PFSK-1 (cell line): ENCODE measurements around the gene ULK4.

ENCODE experiments used
- FOXP2 ChIP-seq: optimal IDR thresholded peaks from 2 replicates; pipeline ENCODE3; 2011; ENCODE audit warnings: borderline replicate concordance, control low read depth, inconsistent platforms; ENCODE audit not compliant: insufficient read depth; ENCODE audit errors: extremely low read length, extremely low read depth
- POLR2AphosphoS5 ChIP-seq: IDR thresholded peaks from 2 replicates; pipeline ENCODE4 v1.6.1; 2012; ENCODE audit warnings: low read depth, mild to moderate bottlenecking, control low read depth, low read length, moderate library complexity
- SIN3A ChIP-seq: IDR thresholded peaks from 2 replicates; pipeline ENCODE4 v1.6.1; 2012; ENCODE audit warnings: mild to moderate bottlenecking, low read length, moderate library complexity, borderline replicate concordance; ENCODE audit not compliant: insufficient read depth
- TAF1 ChIP-seq: IDR thresholded peaks from 2 replicates; pipeline ENCODE4 v1.6.1; 2012; ENCODE audit warnings: low read length, control low read depth, borderline replicate concordance; ENCODE audit not compliant: insufficient read depth
- TF ChIP-seq, protein P1 (sequence below), 2 experiments: IDR thresholded peaks; 2 replicates each; pipeline versions ENCODE4 v1.6.1 to v1.8.0; 2011 to 2012; ENCODE audit warnings: low read depth in 2 of 2, low read length in 2 of 2, control low read depth in 1 of 2, inconsistent platforms in 1 of 2, mild to moderate bottlenecking in 1 of 2, moderate library complexity in 1 of 2; ENCODE audit not compliant: insufficient read depth in 1 of 2

ULK4 gene

DNA sequence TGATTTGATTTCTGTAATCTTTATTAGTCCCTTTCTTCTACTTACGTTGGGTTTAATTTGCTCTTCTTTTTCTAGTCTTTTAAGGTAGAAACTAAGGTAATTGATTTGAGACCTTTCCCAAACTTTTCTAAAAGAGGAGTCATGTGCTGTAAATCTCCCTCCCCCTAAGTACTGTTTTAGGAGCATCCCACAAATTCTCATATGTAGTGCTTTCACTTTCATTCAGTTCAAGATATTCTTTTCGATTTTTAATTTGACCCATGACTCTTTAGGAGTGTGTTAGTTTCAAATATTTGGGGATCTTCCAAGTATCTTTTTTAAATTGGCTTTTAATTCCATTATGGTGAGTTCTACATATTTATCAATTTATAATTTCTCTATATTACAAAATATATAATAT lies 520.8 kb downstream of the ULK4 start:
- no peak for TF ChIP-seq SIN3A
- TF ChIP-seq POLR2AphosphoS5 = no peak
- TF ChIP-seq, protein P1, sequence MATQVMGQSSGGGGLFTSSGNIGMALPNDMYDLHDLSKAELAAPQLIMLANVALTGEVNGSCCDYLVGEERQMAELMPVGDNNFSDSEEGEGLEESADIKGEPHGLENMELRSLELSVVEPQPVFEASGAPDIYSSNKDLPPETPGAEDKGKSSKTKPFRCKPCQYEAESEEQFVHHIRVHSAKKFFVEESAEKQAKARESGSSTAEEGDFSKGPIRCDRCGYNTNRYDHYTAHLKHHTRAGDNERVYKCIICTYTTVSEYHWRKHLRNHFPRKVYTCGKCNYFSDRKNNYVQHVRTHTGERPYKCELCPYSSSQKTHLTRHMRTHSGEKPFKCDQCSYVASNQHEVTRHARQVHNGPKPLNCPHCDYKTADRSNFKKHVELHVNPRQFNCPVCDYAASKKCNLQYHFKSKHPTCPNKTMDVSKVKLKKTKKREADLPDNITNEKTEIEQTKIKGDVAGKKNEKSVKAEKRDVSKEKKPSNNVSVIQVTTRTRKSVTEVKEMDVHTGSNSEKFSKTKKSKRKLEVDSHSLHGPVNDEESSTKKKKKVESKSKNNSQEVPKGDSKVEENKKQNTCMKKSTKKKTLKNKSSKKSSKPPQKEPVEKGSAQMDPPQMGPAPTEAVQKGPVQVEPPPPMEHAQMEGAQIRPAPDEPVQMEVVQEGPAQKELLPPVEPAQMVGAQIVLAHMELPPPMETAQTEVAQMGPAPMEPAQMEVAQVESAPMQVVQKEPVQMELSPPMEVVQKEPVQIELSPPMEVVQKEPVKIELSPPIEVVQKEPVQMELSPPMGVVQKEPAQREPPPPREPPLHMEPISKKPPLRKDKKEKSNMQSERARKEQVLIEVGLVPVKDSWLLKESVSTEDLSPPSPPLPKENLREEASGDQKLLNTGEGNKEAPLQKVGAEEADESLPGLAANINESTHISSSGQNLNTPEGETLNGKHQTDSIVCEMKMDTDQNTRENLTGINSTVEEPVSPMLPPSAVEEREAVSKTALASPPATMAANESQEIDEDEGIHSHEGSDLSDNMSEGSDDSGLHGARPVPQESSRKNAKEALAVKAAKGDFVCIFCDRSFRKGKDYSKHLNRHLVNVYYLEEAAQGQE (IDR thresholded peaks at IDR 0.05; ENCODE audit: insufficient read depth in 1 of 2, low read depth in 2 of 2, low read length in 2 of 2) = no peak
- no peak for TF ChIP-seq TAF1
- no peak for TF ChIP-seq FOXP2

DNA sequence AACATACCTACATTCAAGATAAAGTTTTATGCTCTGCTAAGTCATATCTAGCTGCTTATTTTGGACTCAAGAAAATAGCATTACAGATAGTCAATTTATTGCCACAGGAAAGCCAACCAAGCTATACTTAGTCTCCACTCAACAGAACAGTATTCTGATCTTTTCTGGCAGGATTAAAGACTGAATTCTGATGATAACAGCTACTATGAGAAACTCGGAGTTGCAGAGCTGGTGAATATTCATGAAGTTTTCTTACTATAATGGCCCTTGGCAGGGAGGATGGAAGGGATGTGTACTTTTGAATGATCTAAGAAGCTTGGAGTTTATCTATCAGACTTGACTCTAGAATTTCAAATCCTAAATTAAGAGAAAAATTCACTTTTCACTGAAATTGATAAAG lies 524.9 kb downstream of the ULK4 start:
- TF ChIP-seq, protein P1 (IDR thresholded peaks at IDR 0.05; ENCODE audit: insufficient read depth in 1 of 2, low read depth in 2 of 2, low read length in 2 of 2) = no peak
- TF ChIP-seq SIN3A (no peak), TAF1 (no peak), POLR2AphosphoS5 (no peak), FOXP2 (no peak)

DNA sequence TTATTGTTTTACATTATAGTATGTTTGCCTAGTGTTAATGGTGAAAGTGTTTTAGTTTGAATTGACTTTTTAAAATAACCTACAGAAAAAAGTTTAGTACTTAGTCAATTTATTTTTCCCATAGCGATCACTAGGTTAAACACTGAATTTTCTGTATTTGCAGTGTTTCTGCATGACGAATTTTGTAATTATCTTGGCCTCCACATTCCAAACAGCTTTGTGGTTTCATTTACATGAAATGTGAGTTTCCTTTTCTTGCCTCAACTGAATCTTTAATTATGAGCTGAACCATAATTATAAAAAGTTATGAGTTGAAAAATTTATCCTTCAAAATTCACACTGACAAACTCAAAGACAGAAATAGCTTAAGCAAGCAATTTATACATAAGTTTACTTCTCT lies 527.1 kb downstream of the ULK4 start:
- TF ChIP-seq, protein P1 (IDR thresholded peaks at IDR 0.05; ENCODE audit: insufficient read depth in 1 of 2, low read depth in 2 of 2, low read length in 2 of 2) = no peak
- TF ChIP-seq FOXP2 (no peak), SIN3A (no peak), POLR2AphosphoS5 (no peak), TAF1 (no peak)

DNA sequence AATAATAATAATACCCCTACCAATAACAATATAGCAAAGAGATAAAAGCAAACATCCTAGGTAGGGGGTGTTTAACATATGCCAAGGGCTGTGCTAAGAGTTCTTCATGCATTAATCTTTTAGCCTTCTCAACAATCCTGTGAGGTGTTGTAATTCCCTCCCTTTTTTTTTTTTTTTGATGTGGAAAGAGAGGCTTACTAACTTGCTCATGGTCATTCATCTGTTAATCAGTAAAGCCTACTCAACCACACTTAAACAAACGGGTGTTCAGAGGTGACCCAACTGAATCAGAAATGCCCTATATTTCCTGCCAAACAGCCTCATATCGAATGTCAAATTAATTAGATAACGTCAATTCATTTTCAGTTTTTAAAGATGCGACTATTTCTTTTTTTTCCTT lies 530.5 kb downstream of the ULK4 start:
- no peak for TF ChIP-seq POLR2AphosphoS5
- TF ChIP-seq, protein P1 (IDR thresholded peaks at IDR 0.05; ENCODE audit: insufficient read depth in 1 of 2, low read depth in 2 of 2, low read length in 2 of 2) = no peak
- no peak for TF ChIP-seq SIN3A
- TF ChIP-seq TAF1 = no peak
- no peak for TF ChIP-seq FOXP2

DNA sequence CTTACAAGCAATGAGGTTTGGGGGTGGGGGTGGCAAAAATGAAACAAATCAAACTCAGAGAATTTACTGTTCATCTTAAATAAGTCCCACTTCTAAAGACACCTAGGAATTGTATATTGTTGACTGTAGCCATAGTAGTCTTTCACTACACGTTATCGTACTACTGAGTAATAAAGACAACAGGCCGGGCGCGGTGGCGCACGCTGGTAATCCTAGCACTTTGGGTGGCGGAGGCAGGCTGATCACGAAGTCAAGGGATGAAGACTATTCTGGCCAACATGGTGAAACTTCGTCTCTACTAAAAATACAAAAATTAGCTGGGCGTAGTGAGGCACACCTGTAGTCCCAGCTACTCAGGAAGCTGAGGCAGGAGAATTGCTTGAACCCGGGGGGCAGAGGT lies 531.0 kb downstream of the ULK4 start:
- TF ChIP-seq FOXP2 (no peak), TAF1 (no peak), SIN3A (no peak), POLR2AphosphoS5 (no peak)
- TF ChIP-seq, protein P1 (IDR thresholded peaks at IDR 0.05; ENCODE audit: insufficient read depth in 1 of 2, low read depth in 2 of 2, low read length in 2 of 2) = no peak
